Ishikawa (cell line): ENCODE measurements around the gene SLC22A16.

ENCODE experiments used
- CEBPB ChIP-seq: IDR thresholded peaks from 2 replicates; pipeline ENCODE4 v1.6.1; 2012
- CREB1 ChIP-seq: IDR thresholded peaks from 2 replicates; pipeline ENCODE4 v1.6.1; 2012; ENCODE audit warnings: low read depth
- EP300 ChIP-seq: IDR thresholded peaks from 2 replicates; pipeline ENCODE4 v1.6.1; 2012; ENCODE audit warnings: borderline replicate concordance
- FOXM1 ChIP-seq: IDR thresholded peaks from 2 replicates; pipeline ENCODE4 v1.6.1; 2012; ENCODE audit warnings: low read depth, borderline replicate concordance
- NFIC ChIP-seq: IDR thresholded peaks from 2 replicates; pipeline ENCODE4 v1.6.1; 2012
- RAD21 ChIP-seq: IDR thresholded peaks from 2 replicates; pipeline ENCODE4 v1.6.1; 2012; ENCODE audit warnings: low read depth
- REST ChIP-seq: IDR thresholded peaks from 2 replicates; pipeline ENCODE4 v1.6.1; 2012; ENCODE audit warnings: low read depth, mild to moderate bottlenecking
- TAF1 ChIP-seq: IDR thresholded peaks from 2 replicates; pipeline ENCODE4 v1.6.1; 2012; ENCODE audit warnings: low read depth, mild to moderate bottlenecking
- YY1 ChIP-seq: IDR thresholded peaks from 2 replicates; pipeline ENCODE4 v1.6.1; 2012; ENCODE audit warnings: low read depth

GRCh38 chr6:110394409-110394808, 82.0 kb downstream of the SLC22A16 start:
- TF ChIP-seq NFIC (no peak), CREB1 (no peak), EP300 (no peak), REST (no peak), FOXM1 (no peak), CEBPB (no peak), RAD21 (no peak), YY1 (no peak), TAF1 (no peak)
